Measurements from ENCODE around the gene SORCS3. TPM values are rescaled to one million over a fixed set of nuclear protein-coding genes. Genes with fewer than 3 reads are reported as not detected.
A peak's percentile ranks its signal among the peaks of the same experiment; 100 is the strongest.

The SORCS3 gene
- total RNA-seq, 2 donors from 2014 or later, result 4.3 TPM; not detected in 1

DNA sequence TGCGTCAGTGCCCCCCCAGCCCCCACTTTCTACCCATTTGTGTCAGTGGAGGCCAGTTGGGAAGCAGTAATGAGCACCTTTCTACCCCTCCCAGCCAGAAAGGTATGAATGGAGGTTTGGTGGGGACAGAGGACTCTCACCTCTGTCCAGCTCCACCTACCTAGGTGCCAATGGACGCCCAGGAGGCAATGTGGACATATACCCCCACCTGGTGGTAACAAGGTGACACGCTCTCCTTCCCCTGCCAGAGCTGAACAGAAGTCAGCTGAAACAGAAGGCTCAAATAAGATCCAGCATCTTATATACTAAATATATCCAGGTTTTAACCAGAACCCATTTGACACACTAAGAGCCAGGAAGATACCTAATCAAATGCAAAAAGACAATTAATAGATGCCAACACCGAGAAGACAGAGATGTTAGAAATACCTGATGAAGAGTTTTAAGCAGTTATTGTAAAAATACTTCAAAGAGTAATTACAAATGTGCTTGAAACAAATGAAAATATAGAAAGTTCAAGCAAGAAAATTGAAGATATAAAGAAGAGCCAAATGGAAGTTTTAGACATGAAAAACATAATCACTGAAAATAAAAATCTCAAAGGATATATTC, 18.4 kb upstream of the SORCS3 start:
- H3K4me1 ChIP-seq (replicated peaks), result no peaks in the 10 kb centered on the region
- intact Hi-C loops (cut with DNase I), result no loop called here
- no peaks in the 10 kb centered on the region for H3K27me3 ChIP-seq (replicated peaks; ENCODE audit: insufficient read depth)
- no peak overlapping the region for H3K27ac ChIP-seq
- TF ChIP-seq POLR2AphosphoS5 (IDR thresholded peaks at IDR 0.05), result no peak
- TF ChIP-seq, protein P1, sequence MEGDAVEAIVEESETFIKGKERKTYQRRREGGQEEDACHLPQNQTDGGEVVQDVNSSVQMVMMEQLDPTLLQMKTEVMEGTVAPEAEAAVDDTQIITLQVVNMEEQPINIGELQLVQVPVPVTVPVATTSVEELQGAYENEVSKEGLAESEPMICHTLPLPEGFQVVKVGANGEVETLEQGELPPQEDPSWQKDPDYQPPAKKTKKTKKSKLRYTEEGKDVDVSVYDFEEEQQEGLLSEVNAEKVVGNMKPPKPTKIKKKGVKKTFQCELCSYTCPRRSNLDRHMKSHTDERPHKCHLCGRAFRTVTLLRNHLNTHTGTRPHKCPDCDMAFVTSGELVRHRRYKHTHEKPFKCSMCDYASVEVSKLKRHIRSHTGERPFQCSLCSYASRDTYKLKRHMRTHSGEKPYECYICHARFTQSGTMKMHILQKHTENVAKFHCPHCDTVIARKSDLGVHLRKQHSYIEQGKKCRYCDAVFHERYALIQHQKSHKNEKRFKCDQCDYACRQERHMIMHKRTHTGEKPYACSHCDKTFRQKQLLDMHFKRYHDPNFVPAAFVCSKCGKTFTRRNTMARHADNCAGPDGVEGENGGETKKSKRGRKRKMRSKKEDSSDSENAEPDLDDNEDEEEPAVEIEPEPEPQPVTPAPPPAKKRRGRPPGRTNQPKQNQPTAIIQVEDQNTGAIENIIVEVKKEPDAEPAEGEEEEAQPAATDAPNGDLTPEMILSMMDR (IDR thresholded peaks at IDR 0.05), result peak in 2 of 4 experiments; percentile 17 to 29
- H3K9me3 ChIP-seq, result no peaks in the 10 kb centered on the region
- no peak overlapping the region for H3K4me3 ChIP-seq
- WGBS, result 35% methylated on average over 4 of the region's 4 CpGs
- DNase-seq (ENCODE audit: low spot score), result no peak
- no peaks in the 10 kb centered on the region for H3K36me3 ChIP-seq

DNA sequence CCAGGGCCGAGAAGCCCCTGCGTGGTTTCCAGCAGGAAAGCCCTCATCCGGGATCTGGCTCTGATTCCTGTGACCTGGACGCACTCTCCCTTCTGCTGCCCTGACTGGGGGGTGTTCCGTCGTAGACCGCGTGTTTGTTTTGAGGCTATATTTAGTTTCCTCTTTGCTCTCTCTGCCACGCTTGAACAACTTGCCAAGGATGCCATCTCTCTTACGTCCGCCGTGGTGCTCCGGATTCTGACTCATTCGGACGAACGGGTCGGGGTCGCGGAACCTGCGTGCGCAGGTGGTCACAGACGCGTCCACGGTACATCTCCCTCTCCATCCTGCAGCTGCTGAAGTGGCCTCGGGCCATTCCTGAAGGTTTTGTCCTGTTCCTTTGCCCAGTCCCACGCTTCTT, 10.4 kb upstream of the SORCS3 start:
- Histone ChIP-seq H3K4me3 (no peak overlapping the region), H3K4me1 (replicated peaks) (no peaks in the 10 kb centered on the region), H3K27me3 (replicated peaks; ENCODE audit: insufficient read depth) (no peaks in the 10 kb centered on the region), H3K9me3 (no peaks in the 10 kb centered on the region), H3K36me3 (no peaks in the 10 kb centered on the region), H3K27ac (no peak overlapping the region)
- intact Hi-C loops (cut with DNase I), result no loop called here
- WGBS, result 88% methylated on average over 26 of the region's 26 CpGs
- no peak for TF ChIP-seq POLR2AphosphoS5 (IDR thresholded peaks at IDR 0.05)
- TF ChIP-seq, protein P1 (IDR thresholded peaks at IDR 0.05), result no peak
- TF ChIP-seq POLR2A (IDR thresholded peaks at IDR 0.05), result no peak
- no peak for DNase-seq (ENCODE audit: low spot score)

DNA sequence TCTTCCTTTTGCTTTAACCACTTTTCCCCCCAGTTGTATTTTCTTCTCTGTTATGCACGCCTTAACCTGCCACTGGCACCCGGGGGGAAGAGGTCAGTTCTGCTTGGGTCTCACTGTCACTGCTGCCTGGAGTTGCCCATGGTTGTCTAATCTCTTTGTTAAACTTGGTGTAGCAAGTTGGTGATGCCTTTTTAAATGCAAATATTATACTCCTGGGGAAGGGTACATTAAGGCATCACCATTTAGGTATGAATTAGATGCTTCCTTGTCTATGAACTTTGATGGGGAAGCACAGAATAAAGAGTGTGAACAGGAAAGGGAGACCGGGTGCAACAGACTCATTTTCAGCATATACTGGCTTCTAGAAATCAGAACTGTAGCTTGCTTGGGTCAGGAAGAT, 9.1 kb upstream of the SORCS3 start:
- no peak overlapping the region for H3K27ac ChIP-seq
- no peaks in the 10 kb centered on the region for H3K9me3 ChIP-seq
- DNase-seq (ENCODE audit: low spot score), result no peak
- H3K27me3 ChIP-seq (replicated peaks; ENCODE audit: insufficient read depth), result no peaks in the 10 kb centered on the region
- H3K4me3 ChIP-seq, result no peak overlapping the region
- 59% methylated on average over 3 of the region's 3 CpGs for WGBS
- no peak for TF ChIP-seq POLR2A (IDR thresholded peaks at IDR 0.05)
- TF ChIP-seq, protein P1 (IDR thresholded peaks at IDR 0.05), result no peak
- no peak for TF ChIP-seq POLR2AphosphoS5 (IDR thresholded peaks at IDR 0.05)
- no peaks in the 10 kb centered on the region for H3K36me3 ChIP-seq
- intact Hi-C loops (cut with DNase I), result no loop called here
- H3K4me1 ChIP-seq (replicated peaks), result no peaks in the 10 kb centered on the region

DNA sequence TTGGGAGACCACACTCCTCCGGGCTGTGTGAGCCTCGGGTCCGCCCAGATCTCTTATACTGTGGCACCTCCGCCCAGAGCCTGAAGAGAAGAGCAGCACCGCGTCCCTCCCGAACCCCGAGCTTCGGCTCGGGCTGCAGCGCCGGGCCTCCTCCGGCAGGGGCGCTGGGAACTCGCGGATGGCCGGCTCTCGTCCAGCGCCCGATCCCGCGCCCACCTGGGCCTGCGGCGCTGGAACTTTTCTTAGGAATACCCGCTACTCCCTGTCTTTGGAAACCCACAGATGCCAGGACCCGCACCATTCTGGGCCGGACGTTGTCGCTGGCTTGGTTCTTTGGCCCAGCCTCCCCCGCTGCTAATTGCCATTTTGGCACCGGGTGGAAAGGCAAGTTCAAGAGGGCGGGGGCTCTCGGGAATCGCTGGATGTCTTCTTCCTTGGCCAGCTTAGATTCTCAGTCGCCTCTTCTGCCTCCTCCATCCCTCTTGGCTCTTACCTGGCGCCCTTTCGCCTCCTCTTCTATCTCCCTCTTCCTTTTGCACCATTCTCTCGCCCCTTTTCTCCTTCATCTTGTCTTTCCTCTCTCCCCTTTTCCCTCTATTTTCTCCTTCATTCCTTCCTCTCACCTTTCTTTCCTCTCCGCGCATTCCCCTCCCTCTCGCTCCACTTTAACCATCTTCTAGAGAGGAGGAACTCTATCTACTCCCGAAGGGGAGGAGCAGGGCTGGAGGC, 2.1 kb upstream of the SORCS3 start:
- 3% methylated on average over 33 of the region's 42 CpGs for WGBS
- no peak for TF ChIP-seq POLR2A (IDR thresholded peaks at IDR 0.05)
- no peak for TF ChIP-seq POLR2AphosphoS5 (IDR thresholded peaks at IDR 0.05)
- TF ChIP-seq, protein P1 (IDR thresholded peaks at IDR 0.05), result no peak

More for the DNA sequence above, 2.1 kb upstream of the SORCS3 start:
- Histone ChIP-seq H3K4me3 (peak overlapping the region in 1 of 2 donors; percentile 1), H3K4me1 (replicated peaks) (no peaks in the 10 kb centered on the region), H3K27ac (no peak overlapping the region), H3K27me3 (replicated peaks; ENCODE audit: insufficient read depth) (peaks cover 37% of the 10 kb centered on the region), H3K36me3 (no peaks in the 10 kb centered on the region), H3K9me3 (no peaks in the 10 kb centered on the region)
- DNase-seq (ENCODE audit: low spot score), result no peak
- intact Hi-C loops (cut with DNase I), result no loop called here
